ENCODE measurements around the gene GMDS. TPM values are rescaled to one million over a fixed set of nuclear protein-coding genes. Genes with fewer than 3 reads are reported as not detected.

The GMDS gene
- total and polyA plus RNA-seq, 2 donors (not counting 3 experiments of a cell fraction or from before 2014, with no cell fraction given): 9.8 to 23.5 TPM

DNA sequence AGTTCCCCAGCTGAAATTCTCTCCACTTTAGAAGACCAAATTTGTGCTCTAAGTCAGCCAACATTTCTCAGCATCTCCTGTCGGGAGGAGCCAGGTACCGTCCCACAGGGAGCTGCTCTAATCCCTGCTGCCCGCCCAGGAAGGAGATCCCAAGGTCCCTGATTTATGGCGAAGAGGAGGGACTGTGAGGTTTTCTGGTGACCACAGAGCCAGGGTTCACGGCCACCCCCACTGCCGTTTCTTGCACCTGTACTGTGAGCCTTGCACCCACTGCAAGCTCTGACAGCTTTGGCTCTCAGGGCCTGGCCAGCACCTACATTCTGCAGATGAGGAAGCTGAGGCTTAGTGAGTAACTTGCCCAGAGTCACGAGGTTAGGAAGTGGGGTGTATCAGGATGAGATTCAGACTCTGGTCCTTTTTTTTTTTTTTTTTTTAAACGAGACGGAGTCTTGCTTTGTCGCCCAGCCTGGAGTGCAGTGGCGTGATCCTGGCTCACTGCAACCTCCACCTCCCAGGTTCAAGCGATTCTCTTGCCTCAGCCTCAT, 600.8 kb downstream of the GMDS start:
- FAIRE-seq: no peak
- TF ChIP-seq POLR2A (IDR thresholded peaks at IDR 0.05; ENCODE audit: low read depth, low read length) (no peak), FOS (IDR thresholded peaks at IDR 0.05; ENCODE audit: borderline replicate concordance, insufficient read depth, low read length) (no peak), GATA2 (IDR thresholded peaks at IDR 0.05; ENCODE audit: insufficient read depth, insufficient read length, low read depth, low read length) (no peak)

GRCh38 chr6:1643830-1644445, 601.5 kb downstream of the GMDS start:
- Histone ChIP-seq H3K36me3 (ENCODE audit: control insufficient read depth in 2 of 2, extremely low read depth in 1 of 2, insufficient read depth in 2 of 2, low read length in 2 of 2) (no peaks in the 10 kb centered on the region), H3K9me3 (replicated peaks; ENCODE audit: control insufficient read depth, insufficient read depth, low read length) (no peaks in the 10 kb centered on the region), H2AFZ (ENCODE audit: low read depth, low read length) (no peak overlapping the region), H3K27ac (ENCODE audit: insufficient read depth, low read depth, low read length) (no peak overlapping the region), H3K4me2 (ENCODE audit: insufficient read depth, low read length) (no peak overlapping the region), H3K4me1 (ENCODE audit: control insufficient read depth, extremely low read depth, insufficient read depth, low read length) (peaks cover 13% of the 10 kb centered on the region), H4K20me1 (replicated peaks; ENCODE audit: control insufficient read depth, extremely low read depth, insufficient read depth, low read length) (no peaks in the 10 kb centered on the region), H3K9ac (replicated peaks; ENCODE audit: extremely low read depth, insufficient read depth, low read length) (no peak overlapping the region), H3K9me1 (replicated peaks; ENCODE audit: control insufficient read depth, extremely low read depth, insufficient read depth, low read length) (no peaks in the 10 kb centered on the region), H3K27me3 (ENCODE audit: control insufficient read depth in 2 of 2, insufficient read depth in 2 of 2, low read length in 2 of 2) (no peaks in the 10 kb centered on the region), H3K79me2 (ENCODE audit: control insufficient read depth, insufficient read depth, low read length) (no peaks in the 10 kb centered on the region), H3K4me3 (replicated peaks in 1 of 3; ENCODE audit: insufficient read depth in 1 of 3, low read depth in 1 of 3, low read length in 3 of 3) (no peak overlapping the region)
- POLR2A ChIA-PET: no interaction called here
- dilution Hi-C loops (cut with MboI; ENCODE audit: extremely low pct_ligation_motif_present, low sequenced_read_pairs): no loop called here
- intact Hi-C loops (cut with micrococcal nuclease): no loop called here
- FAIRE-seq (no peak), DNase-seq (ENCODE audit: low read depth, low spot score) (no peak)
- CTCF ChIA-PET: interaction anchor here (1.0 to 1.3 kb wide), 2 partner anchors 43 kb away, joined by 3 to 5 read pairs; no protein-coding TSS in a partner anchor
- no TSS peak for BruUV-seq (replicated peaks)
- no peak for TF ChIP-seq MYC (IDR thresholded peaks at IDR 0.05; ENCODE audit: low read depth, low read length)
- no peak for TF ChIP-seq JUN (IDR thresholded peaks at IDR 0.05; ENCODE audit: borderline replicate concordance, insufficient read depth, insufficient read length, low read depth)
- TF ChIP-seq CTCF (IDR thresholded peaks at IDR 0.05; ENCODE audit: extremely low read depth in 1 of 2, insufficient read depth in 1 of 2, low read depth in 1 of 2, low read length in 2 of 2): no peak
- no peak for TF ChIP-seq POLR2A (IDR thresholded peaks at IDR 0.05; ENCODE audit: low read depth, low read length)
- TF ChIP-seq GATA2 (IDR thresholded peaks at IDR 0.05; ENCODE audit: insufficient read depth, insufficient read length, low read depth, low read length): no peak
- no peak for TF ChIP-seq POLR2AphosphoS5 (IDR thresholded peaks at IDR 0.05; ENCODE audit: insufficient read depth, low read depth, low read length)
- TF ChIP-seq MAX (IDR thresholded peaks at IDR 0.05; ENCODE audit: insufficient read depth, insufficient read length): no peak
- no peak for TF ChIP-seq FOS (IDR thresholded peaks at IDR 0.05; ENCODE audit: borderline replicate concordance, insufficient read depth, low read length)
- TF ChIP-seq EZH2 (IDR thresholded peaks at IDR 0.05; ENCODE audit: borderline replicate concordance, low read depth, low read length, severe bottlenecking): no peak

More for the DNA sequence above, 600.8 kb downstream of the GMDS start:
- Histone ChIP-seq H2AFZ (ENCODE audit: low read depth, low read length) (no peak overlapping the region), H4K20me1 (replicated peaks; ENCODE audit: control insufficient read depth, extremely low read depth, insufficient read depth, low read length) (no peaks in the 10 kb centered on the region), H3K4me3 (replicated peaks in 1 of 3; ENCODE audit: insufficient read depth in 1 of 3, low read depth in 1 of 3, low read length in 3 of 3) (no peak overlapping the region), H3K79me2 (ENCODE audit: control insufficient read depth, insufficient read depth, low read length) (no peaks in the 10 kb centered on the region), H3K9me3 (replicated peaks; ENCODE audit: control insufficient read depth, insufficient read depth, low read length) (no peaks in the 10 kb centered on the region), H3K27me3 (ENCODE audit: control insufficient read depth in 2 of 2, insufficient read depth in 2 of 2, low read length in 2 of 2) (no peaks in the 10 kb centered on the region), H3K27ac (ENCODE audit: insufficient read depth, low read depth, low read length) (no peak overlapping the region), H3K4me2 (ENCODE audit: insufficient read depth, low read length) (no peak overlapping the region), H3K9ac (replicated peaks; ENCODE audit: extremely low read depth, insufficient read depth, low read length) (no peak overlapping the region), H3K36me3 (ENCODE audit: control insufficient read depth in 2 of 2, extremely low read depth in 1 of 2, insufficient read depth in 2 of 2, low read length in 2 of 2) (no peaks in the 10 kb centered on the region), H3K9me1 (replicated peaks; ENCODE audit: control insufficient read depth, extremely low read depth, insufficient read depth, low read length) (no peaks in the 10 kb centered on the region), H3K4me1 (ENCODE audit: control insufficient read depth, extremely low read depth, insufficient read depth, low read length) (peaks cover 13% of the 10 kb centered on the region)
- ChIA-PET POLR2A (no interaction called here), CTCF (interaction anchor here (1.0 kb wide), 1 partner anchor 42 kb away, joined by 3 read pairs; no protein-coding TSS in a partner anchor)
- intact Hi-C loops (cut with micrococcal nuclease) (no loop called here), dilution Hi-C loops (cut with MboI; ENCODE audit: extremely low pct_ligation_motif_present, low sequenced_read_pairs) (no loop called here)
- BruUV-seq (replicated peaks): no TSS peak
- no peak for DNase-seq (ENCODE audit: low read depth, low spot score)

Measured in endothelial cell of umbilical vein (primary cell).